HepG2 (cell line): ENCODE data around the gene ZNF428. TPM values are rescaled to one million over a fixed set of nuclear protein-coding genes. Genes with fewer than 3 reads are reported as not detected.

Experiments
- ATAC-seq: fragments of 200-7000 bp; cut with Tn5 transposase; 3 replicates; pipeline ENCODE4 v1.9.1; 2020; ENCODE audit warnings: mild to moderate bottlenecking, moderate library complexity
- BruUV-seq: library from RNA; stranded (reverse); fragments of 400-500 nt; replicated peaks from 2 replicates; lab custom pipeline; 2021; lab: Mats Ljungman, UMichigan
- CTCF ChIA-PET: fragments of 300-600 bp; formaldehyde crosslinking; extraction: SDS; loops from one replicate; lab custom pipeline; 2021; ENCODE audit warnings: low total read pairs, inconsistent platforms, low intra/inter-chr PET ratio; lab: Yijun Ruan, JAX
- POLR2A ChIA-PET: fragments of 350-600 bp; sonication (Branson Sonifier 250); formaldehyde crosslinking; loops from one replicate; lab custom pipeline; 2020; ENCODE audit warnings: antibody characterized with exemption, inconsistent platforms; lab: Yijun Ruan, JAX
- DNase-seq: peaks from one replicate; pipeline ENCODE4 v3.0.0-alpha.2; 2015; ENCODE audit warnings: low spot score
- FAIRE-seq: peaks from 3 replicates; lab custom pipeline; 2011; peaks lifted over from hg19 to GRCh38; lab: Jason Lieb, UNC
- H2AFZ ChIP-seq: one replicate; pipeline ENCODE4 v1.6.1; 2011; ENCODE audit warnings: low read length, inconsistent platforms
- H3K27ac ChIP-seq: fragments of 300-600 bp; 3 replicates; pipeline ENCODE4 v1.8.0; 2011; ENCODE audit warnings: mixed run types, mild to moderate bottlenecking, mixed read lengths, low read length, inconsistent platforms; ENCODE audit not compliant: insufficient read depth; ENCODE audit errors: extremely low read length
- H3K27me3 ChIP-seq, 2 experiments: fragments of 200-600 bp in 1 of 2; 2 replicates in 1 of 2; 3 replicates in 1 of 2; pipeline versions ENCODE4 v1.6.0 to v1.8.0; 2011; ENCODE audit warnings: low read length in 2 of 2, mild to moderate bottlenecking in 2 of 2, moderate library complexity in 2 of 2, inconsistent platforms in 1 of 2; ENCODE audit not compliant: insufficient read depth in 2 of 2, control insufficient read depth in 1 of 2
- H3K36me3 ChIP-seq, 2 experiments: fragments of 200-600 bp in 1 of 2; replicated peaks in 1 of 2; 2 replicates in 1 of 2; 3 replicates in 1 of 2; pipeline versions ENCODE4 v1.5.1 to v1.8.0; 2011; ENCODE audit warnings: low read length in 2 of 2, inconsistent platforms in 1 of 2; ENCODE audit not compliant: insufficient read depth in 2 of 2, control insufficient read depth in 1 of 2
- H3K4me1 ChIP-seq: 2 replicates; pipeline ENCODE4 v1.5.1; 2012; ENCODE audit warnings: low read length, inconsistent platforms; ENCODE audit not compliant: insufficient read depth
- H3K4me2 ChIP-seq: 2 replicates; pipeline ENCODE4 v1.6.0; 2011; ENCODE audit warnings: low read depth, low read length, inconsistent platforms
- H3K4me3 ChIP-seq, 3 experiments: fragments of 200-600 bp in 1 of 3; sonication (generic), shearing (Covaris generic) in 1 of 3; replicated peaks in 1 of 3; 2 replicates each; pipeline ENCODE4 v1.5.1; 2011 to 2016; ENCODE audit warnings: low read length in 3 of 3, inconsistent platforms in 2 of 3, low read depth in 2 of 3, mild to moderate bottlenecking in 2 of 3, control low read depth in 1 of 3, mixed read lengths in 1 of 3; ENCODE audit not compliant: insufficient read depth in 1 of 3
- H3K79me2 ChIP-seq: one replicate; pipeline ENCODE4 v1.6.1; 2011; ENCODE audit warnings: low read length, inconsistent platforms; ENCODE audit not compliant: insufficient read depth
- H3K9ac ChIP-seq: 2 replicates; pipeline ENCODE4 v1.6.0; 2011; ENCODE audit warnings: mild to moderate bottlenecking, low read depth, low read length, inconsistent platforms; ENCODE audit not compliant: insufficient read depth
- H3K9me3 ChIP-seq: 2 replicates; pipeline ENCODE4 v1.5.1; 2012; ENCODE audit warnings: mild to moderate bottlenecking, low read length
- H4K20me1 ChIP-seq: 2 replicates; pipeline ENCODE4 v1.6.0; 2011; ENCODE audit warnings: inconsistent platforms, mild to moderate bottlenecking, low read length, moderate library complexity; ENCODE audit not compliant: insufficient read depth
- ARNTL ChIP-seq: sonication (generic); formaldehyde crosslinking; IDR thresholded peaks from 2 replicates; pipeline ENCODE4 v1.4.0; 2020; ENCODE audit warnings: mild to moderate bottlenecking, missing genetic modification reagents
- CAMTA2 ChIP-seq: sonication (generic); formaldehyde crosslinking; IDR thresholded peaks from 2 replicates; pipeline ENCODE4 v1.4.0; 2020; ENCODE audit warnings: mild to moderate bottlenecking, missing genetic modification reagents, borderline replicate concordance
- KAT8 ChIP-seq: IDR thresholded peaks from 2 replicates; pipeline ENCODE4 v1.6.1; 2016; ENCODE audit warnings: missing genetic modification reagents, missing compliant biosample characterization
- MBD4 ChIP-seq: IDR thresholded peaks from 2 replicates; pipeline ENCODE4 v1.6.1; 2012; ENCODE audit warnings: low read length, inconsistent platforms, borderline replicate concordance
- PCBP1 ChIP-seq: fragments of 200-400 bp; formaldehyde crosslinking; IDR thresholded peaks from 2 replicates; pipeline ENCODE4 v1.6.1; 2017; ENCODE audit warnings: mild to moderate bottlenecking, low read depth, low read length, borderline replicate concordance
- PHF20 ChIP-seq: sonication (generic); formaldehyde crosslinking; IDR thresholded peaks from 2 replicates; pipeline ENCODE4 v1.5.0; 2020; ENCODE audit warnings: mild to moderate bottlenecking, missing genetic modification reagents
- RFX3 ChIP-seq: IDR thresholded peaks from 2 replicates; pipeline ENCODE4 v1.6.1; 2016; ENCODE audit warnings: missing biosample characterization, missing genetic modification reagents
- SAP130 ChIP-seq: IDR thresholded peaks from 2 replicates; pipeline ENCODE4 v1.6.1; 2016; ENCODE audit warnings: low read depth
- U2AF1 ChIP-seq: fragments of 200-400 bp; formaldehyde crosslinking; optimal IDR thresholded peaks from 2 replicates; pipeline ENCODE3; 2017; ENCODE audit warnings: mild to moderate bottlenecking, low read depth, low read length
- ZFP62 ChIP-seq: sonication (generic); formaldehyde crosslinking; IDR thresholded peaks from 2 replicates; pipeline ENCODE4 v1.4.0; 2020; ENCODE audit warnings: missing genetic modification reagents
- ZMYM3 ChIP-seq: sonication (generic); formaldehyde crosslinking; IDR thresholded peaks from 2 replicates; pipeline ENCODE4 v1.5.1; 2020; ENCODE audit warnings: mild to moderate bottlenecking, missing genetic modification reagents
- ZNF264 ChIP-seq: sonication (generic); formaldehyde crosslinking; IDR thresholded peaks from 2 replicates; pipeline ENCODE4 v1.4.0; 2020; ENCODE audit warnings: missing genetic modification reagents
- ZNF432 ChIP-seq: sonication (generic); formaldehyde crosslinking; IDR thresholded peaks from 2 replicates; pipeline ENCODE4 v1.5.0; 2020; ENCODE audit warnings: missing genetic modification reagents, mild to moderate bottlenecking, borderline replicate concordance
- ZNF572 ChIP-seq: sonication (generic); formaldehyde crosslinking; IDR thresholded peaks from 2 replicates; pipeline ENCODE4 v1.5.1; 2020; ENCODE audit warnings: mild to moderate bottlenecking, missing genetic modification reagents
- WGBS: methylation state at CpG from one replicate; pipeline ENCODE4 v1.1.6; 2017; ENCODE audit warnings: low lambda C conversion rate; 5-methylcytosine and 5-hydroxymethylcytosine counted together
- in situ Hi-C: cut with HindIII; loops from 2 replicates; pipeline ENCODE4 v1.10.0; 2017; ENCODE audit warnings: low pct_unique_long_range_greater_than_20kb; ENCODE audit not compliant: extremely low pct_ligation_motif_present
- intact Hi-C: fragments of 100-400 bp; cut with micrococcal nuclease; formaldehyde crosslinking; loops from one replicate; pipeline ENCODE4 v1.10.0; 2022; ENCODE audit not compliant: unreplicated experiment
- polyA plus RNA-seq, 8 experiments: library from polyadenylated mRNA; depleted of rRNA in 3 of 8; stranded (reverse) in 7 of 8; unstranded in 1 of 8; fragments of >200 nt; fragmentation: Illumina TruSeq in 4 of 8; extraction: Trizol in 4 of 8; gene quantifications; 2 replicates each; pipeline versions ENCODE4 v1.2.1 to v1.2.3, GENCODE V29; 2011 to 2016; ENCODE audit warnings: low read depth in 4 of 8, missing spikeins in 1 of 8, mixed read lengths in 1 of 8; ENCODE audit not compliant: insufficient read depth in 1 of 8
- total RNA-seq, 5 experiments: library from RNA; depleted of rRNA; stranded (reverse); fragments of >200 nt; fragmentation: Illumina TruSeq; extraction: Trizol; gene quantifications; 2 replicates each; pipeline ENCODE4 v1.2.3, GENCODE V29; 2016; ENCODE audit warnings: low read depth in 1 of 5
- TF ChIP-seq, protein P1 (sequence below), 2 experiments: fragments of 450-650 bp in 1 of 2; sonication (generic) in 1 of 2; formaldehyde crosslinking; IDR thresholded peaks; 2 replicates each; pipeline versions ENCODE4 v1.5.0 to v1.8.0; 2020 to 2022; ENCODE audit warnings: mild to moderate bottlenecking in 1 of 2, missing genetic modification reagents in 1 of 2
- TF ChIP-seq, protein P2 (sequence below): sonication (generic); formaldehyde crosslinking; IDR thresholded peaks from 2 replicates; pipeline ENCODE4 v1.4.0; 2020; ENCODE audit warnings: missing genetic modification reagents
- TF ChIP-seq, protein P3 (sequence below): sonication (generic); formaldehyde crosslinking; IDR thresholded peaks from 2 replicates; pipeline ENCODE4 v1.4.0; 2020; ENCODE audit warnings: missing genetic modification reagents

The ZNF428 gene
- total and polyA plus RNA-seq, 2 of the 13 experiments (the other 11 are each of a cell fraction or from before 2014, with no cell fraction given), result 10.4 to 26.9 TPM

DNA sequence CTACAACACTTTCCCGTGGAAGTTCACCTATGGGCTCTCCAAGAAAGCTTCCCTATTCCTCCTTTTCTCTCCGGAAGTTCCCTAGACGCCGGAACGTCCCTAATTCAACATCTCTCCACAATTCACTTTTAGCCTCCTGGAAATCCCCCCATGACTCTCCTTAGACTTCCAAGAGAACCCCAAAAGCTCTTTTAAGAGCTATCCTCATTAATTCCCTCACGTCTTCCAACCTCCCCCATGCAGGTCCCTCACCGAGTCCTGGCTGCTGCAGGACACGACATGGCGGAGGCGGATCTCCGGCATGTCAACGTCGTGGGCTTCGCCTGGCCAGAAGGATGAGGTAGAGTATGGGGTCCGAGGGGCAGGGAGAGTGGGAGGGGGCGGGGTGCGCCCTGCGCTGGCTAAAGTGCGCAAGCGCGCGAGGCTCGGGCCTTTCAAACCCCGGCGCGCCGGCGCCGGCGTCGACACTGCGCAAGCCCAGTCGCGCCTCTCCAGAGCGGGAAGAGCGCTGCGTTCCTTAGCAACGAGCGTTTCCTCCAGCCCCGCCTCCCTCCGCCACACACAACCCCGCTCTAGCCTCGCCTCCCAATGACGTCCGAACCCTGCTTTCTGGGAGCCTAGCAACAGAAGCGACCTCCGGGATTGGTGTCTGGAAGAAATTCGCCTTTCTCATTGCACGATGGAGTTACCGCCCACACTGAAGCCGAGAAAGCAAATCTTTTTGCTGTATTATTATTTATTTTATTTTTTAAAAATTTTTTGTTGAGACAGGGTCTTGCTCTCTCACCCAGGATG is 44.1 kb downstream of the ZNF428 start, which contains the start of the genes PINLYP and XRCC1:
PINLYP (plus strand) TSS at position 646 of the 795 bp plus-strand sequence. CDS start 1,391 bp downstream, outside the sequence.
XRCC1 (minus strand) TSS at position 372 of the 795 bp plus-strand sequence; CDS start at position 303, 69 bp downstream.
- peak within 1 kb of the TSS; percentile 87 to 92 (median 89) for H3K4me3 ChIP-seq
- no peaks in the 10 kb centered on the region; a peak in 1 of 5 replicates for H3K27me3 ChIP-seq
- no peaks in the 10 kb centered on the region for H4K20me1 ChIP-seq
- intact Hi-C loops (loop anchor here (1.0 kb wide), 1 partner anchor 21 kb away; the partner anchor contains the start of genes IRGQ and ZNF576), in situ Hi-C loops (no loop called here)
- peaks cover 0 to 1% of the 10 kb centered on the region in 2 experiments; a peak in 1 of 5 replicates for H3K36me3 ChIP-seq
- H3K79me2 ChIP-seq, result peaks cover 8% of the 10 kb centered on the region
- ATAC-seq, result peak; percentile 97
- H3K4me2 ChIP-seq, result peak within 1 kb of the TSS; percentile 93
- ChIA-PET CTCF (no interaction called here), POLR2A (interaction anchor here (1.4 to 1.8 kb wide), 2 partner anchors 20 to 21 kb away, joined by 3 to 6 read pairs; partner anchors contain the start of genes IRGQ and ZNF576)
- WGBS, result under 1% methylated on average over 23 of the region's 51 CpGs
- no TSS peak for BruUV-seq
- H3K9me3 ChIP-seq, result no peaks in the 10 kb centered on the region
- H2AFZ ChIP-seq, result peak within 1 kb of the TSS; percentile 31
- DNase-seq, result peak; percentile 96
- H3K9ac ChIP-seq, result peak within 1 kb of the TSS; percentile 88
- FAIRE-seq, result peak; percentile 98
- peaks cover 19% of the 10 kb centered on the region; the same call in 1 of the 2 replicates for H3K4me1 ChIP-seq
- H3K27ac ChIP-seq, result peak within 1 kb of the TSS; percentile 72
- TF ChIP-seq, protein P1, sequence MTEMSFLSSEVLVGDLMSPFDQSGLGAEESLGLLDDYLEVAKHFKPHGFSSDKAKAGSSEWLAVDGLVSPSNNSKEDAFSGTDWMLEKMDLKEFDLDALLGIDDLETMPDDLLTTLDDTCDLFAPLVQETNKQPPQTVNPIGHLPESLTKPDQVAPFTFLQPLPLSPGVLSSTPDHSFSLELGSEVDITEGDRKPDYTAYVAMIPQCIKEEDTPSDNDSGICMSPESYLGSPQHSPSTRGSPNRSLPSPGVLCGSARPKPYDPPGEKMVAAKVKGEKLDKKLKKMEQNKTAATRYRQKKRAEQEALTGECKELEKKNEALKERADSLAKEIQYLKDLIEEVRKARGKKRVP (CRISPR knock-in tag; IDR thresholded peaks at IDR 0.05), result no peak
- no peak for TF ChIP-seq ARNTL (CRISPR knock-in tag)
- peak; percentile 75 for TF ChIP-seq RFX3 (CRISPR knock-in tag)
- peak; percentile 87 for TF ChIP-seq KAT8 (CRISPR knock-in tag)
- no peak for TF ChIP-seq MBD4
- TF ChIP-seq, protein P2, sequence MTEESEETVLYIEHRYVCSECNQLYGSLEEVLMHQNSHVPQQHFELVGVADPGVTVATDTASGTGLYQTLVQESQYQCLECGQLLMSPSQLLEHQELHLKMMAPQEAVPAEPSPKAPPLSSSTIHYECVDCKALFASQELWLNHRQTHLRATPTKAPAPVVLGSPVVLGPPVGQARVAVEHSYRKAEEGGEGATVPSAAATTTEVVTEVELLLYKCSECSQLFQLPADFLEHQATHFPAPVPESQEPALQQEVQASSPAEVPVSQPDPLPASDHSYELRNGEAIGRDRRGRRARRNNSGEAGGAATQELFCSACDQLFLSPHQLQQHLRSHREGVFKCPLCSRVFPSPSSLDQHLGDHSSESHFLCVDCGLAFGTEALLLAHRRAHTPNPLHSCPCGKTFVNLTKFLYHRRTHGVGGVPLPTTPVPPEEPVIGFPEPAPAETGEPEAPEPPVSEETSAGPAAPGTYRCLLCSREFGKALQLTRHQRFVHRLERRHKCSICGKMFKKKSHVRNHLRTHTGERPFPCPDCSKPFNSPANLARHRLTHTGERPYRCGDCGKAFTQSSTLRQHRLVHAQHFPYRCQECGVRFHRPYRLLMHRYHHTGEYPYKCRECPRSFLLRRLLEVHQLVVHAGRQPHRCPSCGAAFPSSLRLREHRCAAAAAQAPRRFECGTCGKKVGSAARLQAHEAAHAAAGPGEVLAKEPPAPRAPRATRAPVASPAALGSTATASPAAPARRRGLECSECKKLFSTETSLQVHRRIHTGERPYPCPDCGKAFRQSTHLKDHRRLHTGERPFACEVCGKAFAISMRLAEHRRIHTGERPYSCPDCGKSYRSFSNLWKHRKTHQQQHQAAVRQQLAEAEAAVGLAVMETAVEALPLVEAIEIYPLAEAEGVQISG, result 0 out of 2 replicates have a peak, but pooled peaks have one; percentile 31
- TF ChIP-seq ZNF572 (CRISPR knock-in tag), result no peak
- no peak for TF ChIP-seq PCBP1
- peak; percentile 79 for TF ChIP-seq PHF20 (CRISPR knock-in tag)
- TF ChIP-seq SAP130, result peak; percentile 91
- no peak for TF ChIP-seq CAMTA2 (CRISPR knock-in tag)
- no peak for TF ChIP-seq ZMYM3
- no peak for TF ChIP-seq U2AF1
- TF ChIP-seq ZFP62 (CRISPR knock-in tag), result no peak
- no peak for TF ChIP-seq ZNF432 (CRISPR knock-in tag)
- TF ChIP-seq ZNF264, result no peak
- TF ChIP-seq, protein P3, sequence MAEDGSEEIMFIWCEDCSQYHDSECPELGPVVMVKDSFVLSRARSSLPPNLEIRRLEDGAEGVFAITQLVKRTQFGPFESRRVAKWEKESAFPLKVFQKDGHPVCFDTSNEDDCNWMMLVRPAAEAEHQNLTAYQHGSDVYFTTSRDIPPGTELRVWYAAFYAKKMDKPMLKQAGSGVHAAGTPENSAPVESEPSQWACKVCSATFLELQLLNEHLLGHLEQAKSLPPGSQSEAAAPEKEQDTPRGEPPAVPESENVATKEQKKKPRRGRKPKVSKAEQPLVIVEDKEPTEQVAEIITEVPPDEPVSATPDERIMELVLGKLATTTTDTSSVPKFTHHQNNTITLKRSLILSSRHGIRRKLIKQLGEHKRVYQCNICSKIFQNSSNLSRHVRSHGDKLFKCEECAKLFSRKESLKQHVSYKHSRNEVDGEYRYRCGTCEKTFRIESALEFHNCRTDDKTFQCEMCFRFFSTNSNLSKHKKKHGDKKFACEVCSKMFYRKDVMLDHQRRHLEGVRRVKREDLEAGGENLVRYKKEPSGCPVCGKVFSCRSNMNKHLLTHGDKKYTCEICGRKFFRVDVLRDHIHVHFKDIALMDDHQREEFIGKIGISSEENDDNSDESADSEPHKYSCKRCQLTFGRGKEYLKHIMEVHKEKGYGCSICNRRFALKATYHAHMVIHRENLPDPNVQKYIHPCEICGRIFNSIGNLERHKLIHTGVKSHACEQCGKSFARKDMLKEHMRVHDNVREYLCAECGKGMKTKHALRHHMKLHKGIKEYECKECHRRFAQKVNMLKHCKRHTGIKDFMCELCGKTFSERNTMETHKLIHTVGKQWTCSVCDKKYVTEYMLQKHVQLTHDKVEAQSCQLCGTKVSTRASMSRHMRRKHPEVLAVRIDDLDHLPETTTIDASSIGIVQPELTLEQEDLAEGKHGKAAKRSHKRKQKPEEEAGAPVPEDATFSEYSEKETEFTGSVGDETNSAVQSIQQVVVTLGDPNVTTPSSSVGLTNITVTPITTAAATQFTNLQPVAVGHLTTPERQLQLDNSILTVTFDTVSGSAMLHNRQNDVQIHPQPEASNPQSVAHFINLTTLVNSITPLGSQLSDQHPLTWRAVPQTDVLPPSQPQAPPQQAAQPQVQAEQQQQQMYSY (CRISPR knock-in tag), result no peak
